AG04449 (cell line): ENCODE results near the gene DNAH1.
"Not testable (repeated sequence)": the region's sequence is repeated elsewhere in the genome, so short reads cannot be mapped to it uniquely, and the experiment has no call there.

Experiments used
- CTCF ChIA-PET: fragments of 350-600 bp; formaldehyde crosslinking; extraction: SDS; loops from one replicate; lab custom pipeline; 2021; ENCODE audit warnings: antibody characterized with exemption; lab: Yijun Ruan, JAX
- POLR2A ChIA-PET: fragments of 400-600, 350-600 bp; formaldehyde crosslinking; extraction: SDS; loops from one replicate; lab custom pipeline; 2020; ENCODE audit warnings: antibody characterized with exemption, inconsistent platforms; lab: Yijun Ruan, JAX
- DNase-seq: peaks from one replicate; pipeline ENCODE4 v3.0.0-alpha.2; 2010; ENCODE audit warnings: low read depth, low spot score
- H3K4me3 ChIP-seq: 2 replicates; pipeline ENCODE4 v1.5.1; 2011; ENCODE audit warnings: low read depth, mild to moderate bottlenecking, control low read depth, low read length
- CTCF ChIP-seq: IDR thresholded peaks from one replicate; pipeline ENCODE4 v1.5.1; 2011; ENCODE audit warnings: mild to moderate bottlenecking, moderate library complexity, low read length, control low read depth, inconsistent platforms; ENCODE audit not compliant: insufficient read depth; ENCODE audit errors: missing control alignments

Gene DNAH1

GRCh38 chr3:52330194-52330805, 14.2 kb downstream of the DNAH1 start:
- TF ChIP-seq CTCF = no peak
- no peak for DNase-seq
- ChIA-PET POLR2A (no interaction called here), CTCF (interaction anchor here (0.9 to 21.3 kb wide), 4 partner anchors 8 to 110 kb away, joined by 3 to 498 read pairs (median 50); partner anchors contain the start of genes GLYCTK and WDR82)
- H3K4me3 ChIP-seq = no peak overlapping the region

- no peak overlapping the region for H3K4me3 ChIP-seq
- no peak for DNase-seq
- CTCF ChIA-PET = interaction anchor here (0.9 to 21.3 kb wide), 3 partner anchors 7 to 111 kb away, joined by 4 to 498 read pairs (median 93); partner anchors contain the start of genes GLYCTK and WDR82
- no peak for TF ChIP-seq CTCF
- POLR2A ChIA-PET = no interaction called here
These were observed 15.0 kb downstream of the DNAH1 start for GRCh38 chr3:52331091-52331490.

- ChIA-PET POLR2A (no interaction called here), CTCF (interaction anchor here (0.9 to 21.3 kb wide), 4 partner anchors 7 to 112 kb away, joined by 4 to 498 read pairs (median 48); partner anchors contain the start of genes GLYCTK and WDR82)
- DNase-seq = no peak
- H3K4me3 ChIP-seq = no peak overlapping the region
- TF ChIP-seq CTCF = no peak
These were observed 15.8 kb downstream of the DNAH1 start for GRCh38 chr3:52331906-52332305.

- H3K4me3 ChIP-seq = no peak overlapping the region
- DNase-seq = no peak
- POLR2A ChIA-PET = no interaction called here
- no peak for TF ChIP-seq CTCF
- CTCF ChIA-PET = interaction anchor here (1.3 to 21.3 kb wide), 7 partner anchors 9 to 117 kb away, joined by 4 to 498 read pairs (median 5); partner anchors contain the start of genes GLYCTK, TLR9 and WDR82
These were observed 17.9 kb downstream of the DNAH1 start for GRCh38 chr3:52333869-52334557.

GRCh38 chr3:52338131-52338530, 22.0 kb downstream of the DNAH1 start:
- CTCF ChIA-PET = interaction anchor here (0.7 to 21.3 kb wide), 16 partner anchors 11 to 355 kb away, joined by 3 to 498 read pairs (median 13); partner anchors contain the start of genes DNAH1, GLYCTK, TLR9 and TWF2

GRCh38 chr3:52339612-52340011, 23.5 kb downstream of the DNAH1 start:
- ChIA-PET POLR2A (interaction anchor here (0.6 kb wide), 1 partner anchor 311 kb away, joined by 3 read pairs; no protein-coding TSS in a partner anchor), CTCF (interaction anchor here (0.6 to 21.3 kb wide), 50 partner anchors 11 to 915 kb away, joined by 3 to 498 read pairs (median 5); partner anchors contain the start of genes DNAH1, GLYCTK, TLR9 and TWF2)
- H3K4me3 ChIP-seq = no peak overlapping the region
- TF ChIP-seq CTCF = peak; percentile 51
- peak; percentile 57 for DNase-seq

More at GRCh38 chr3:52338131-52338530, 22.0 kb downstream of the DNAH1 start:
- POLR2A ChIA-PET, DNase-seq, H3K4me3 ChIP-seq: not testable (repeated sequence)
